HG03135 (cell line): ENCODE results near the gene BMP7.

Experiments used
- ATAC-seq: cut with Tn5 transposase; IDR thresholded peaks from one replicate; pipeline ENCODE4 v1.9.1; 2021; ENCODE audit warnings: mild to moderate bottlenecking, moderate library complexity; ENCODE audit not compliant: unreplicated experiment

Gene BMP7

GRCh38 chr20:57213924-57214323, 52.5 kb downstream of the BMP7 start:
- no peak for ATAC-seq

GRCh38 chr20:57213291-57213690, 53.1 kb downstream of the BMP7 start:
- no peak for ATAC-seq

GRCh38 chr20:57212534-57213276, 53.7 kb downstream of the BMP7 start:
- ATAC-seq = no peak

- no peak for ATAC-seq
These were observed 54.4 kb downstream of the BMP7 start for GRCh38 chr20:57211908-57212533.

DNA sequence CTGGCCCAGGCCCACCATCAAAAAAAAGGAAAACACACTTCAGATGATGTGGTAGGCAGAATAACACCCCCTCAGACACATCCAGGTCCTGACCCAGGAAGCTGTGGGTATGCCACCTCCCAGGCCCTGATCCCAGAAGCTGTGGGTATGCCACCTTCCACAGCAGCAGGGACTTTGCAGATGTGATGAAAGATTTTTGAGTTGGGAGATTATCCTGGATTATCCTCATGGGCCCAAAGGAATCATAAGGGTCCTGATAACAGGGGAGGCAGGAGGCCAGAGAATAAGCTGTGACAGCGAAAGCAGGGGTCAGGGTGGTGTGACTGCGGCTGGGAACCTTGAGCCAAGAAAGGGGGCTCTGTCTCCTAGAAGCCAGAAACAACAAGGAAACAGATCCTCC, 55.0 kb downstream of the BMP7 start:
- ATAC-seq = no peak

DNA sequence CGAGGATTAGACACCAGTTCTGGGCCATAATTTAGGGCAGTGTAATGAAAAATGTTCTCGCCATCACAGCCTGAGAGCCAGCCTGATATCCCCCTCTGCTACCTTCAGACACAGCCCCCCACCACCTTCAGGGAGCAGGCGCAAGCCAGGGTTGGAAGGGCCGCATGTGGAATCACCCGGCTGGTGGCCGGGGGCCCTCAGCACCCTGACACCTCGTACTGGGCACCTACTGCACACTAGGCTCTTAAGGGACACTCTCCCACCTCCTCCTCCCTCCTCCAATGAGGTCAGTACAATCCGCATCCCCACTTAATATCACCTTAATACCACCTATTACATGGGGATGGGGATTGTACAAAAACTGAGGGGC, 55.5 kb downstream of the BMP7 start:
- no peak for ATAC-seq

DNA sequence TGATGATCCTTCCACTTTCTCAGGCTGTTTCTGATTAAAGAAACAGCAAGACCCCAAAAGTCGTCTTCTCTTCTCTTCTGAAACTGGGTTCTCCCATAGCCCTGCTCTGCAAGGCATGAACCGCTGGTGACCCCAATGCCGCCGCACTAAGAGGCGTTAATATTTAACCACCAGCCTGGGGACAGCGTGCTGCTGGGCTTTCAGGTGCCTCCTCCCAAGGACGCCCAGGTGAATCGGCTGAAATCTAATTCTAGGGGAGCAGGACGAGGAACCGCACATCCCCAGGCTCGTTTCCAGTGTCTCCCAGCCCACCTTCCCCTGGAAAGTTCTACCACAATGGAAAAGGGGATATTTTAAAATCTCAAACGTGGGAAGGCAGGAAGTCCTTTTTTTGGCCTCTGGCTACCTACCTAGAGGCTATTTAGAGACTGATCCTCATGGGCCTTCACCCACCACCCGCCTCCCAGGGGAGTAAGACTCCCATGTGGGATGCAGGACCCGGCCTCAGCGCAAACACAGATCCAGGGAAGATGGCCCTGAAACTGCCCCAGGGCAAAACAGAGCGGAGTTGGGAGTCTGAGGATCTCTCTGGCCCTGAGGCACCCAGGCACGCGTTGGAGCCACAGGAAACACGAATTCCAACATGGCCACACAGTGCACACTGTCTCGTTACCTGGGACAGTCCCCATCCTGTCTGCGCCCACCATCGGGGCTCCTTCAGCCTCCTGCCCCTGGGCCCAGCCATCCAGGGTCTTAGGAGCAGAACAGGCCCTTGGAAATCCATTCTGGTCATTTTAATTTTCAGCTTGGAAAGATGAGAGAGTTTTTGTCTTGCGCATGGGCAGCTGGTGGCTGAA, 56.2 kb downstream of the BMP7 start:
- no peak for ATAC-seq

GRCh38 chr20:57209413-57209812, 57.0 kb downstream of the BMP7 start:
- no peak for ATAC-seq

GRCh38 chr20:57208198-57208597, 58.2 kb downstream of the BMP7 start:
- ATAC-seq = no peak

DNA sequence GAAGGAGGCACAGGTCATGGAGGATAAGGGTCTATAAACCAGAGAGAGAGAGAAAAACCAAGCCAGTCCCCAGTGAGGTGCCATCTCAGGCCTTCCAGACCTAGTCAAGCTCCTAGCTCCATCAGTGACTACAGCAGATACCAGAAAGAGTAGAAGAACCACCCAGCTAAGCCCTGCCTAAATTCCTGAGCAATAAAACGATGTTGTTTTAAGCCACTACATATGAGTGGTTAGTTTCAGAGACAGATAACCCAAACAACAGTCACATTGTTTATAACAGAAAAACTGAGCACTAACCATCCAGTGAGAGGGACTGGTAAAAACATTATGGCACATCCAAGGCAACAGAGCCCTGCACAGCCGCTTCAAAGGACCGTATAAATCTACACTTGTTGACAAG, 59.2 kb downstream of the BMP7 start:
- no peak for ATAC-seq

DNA sequence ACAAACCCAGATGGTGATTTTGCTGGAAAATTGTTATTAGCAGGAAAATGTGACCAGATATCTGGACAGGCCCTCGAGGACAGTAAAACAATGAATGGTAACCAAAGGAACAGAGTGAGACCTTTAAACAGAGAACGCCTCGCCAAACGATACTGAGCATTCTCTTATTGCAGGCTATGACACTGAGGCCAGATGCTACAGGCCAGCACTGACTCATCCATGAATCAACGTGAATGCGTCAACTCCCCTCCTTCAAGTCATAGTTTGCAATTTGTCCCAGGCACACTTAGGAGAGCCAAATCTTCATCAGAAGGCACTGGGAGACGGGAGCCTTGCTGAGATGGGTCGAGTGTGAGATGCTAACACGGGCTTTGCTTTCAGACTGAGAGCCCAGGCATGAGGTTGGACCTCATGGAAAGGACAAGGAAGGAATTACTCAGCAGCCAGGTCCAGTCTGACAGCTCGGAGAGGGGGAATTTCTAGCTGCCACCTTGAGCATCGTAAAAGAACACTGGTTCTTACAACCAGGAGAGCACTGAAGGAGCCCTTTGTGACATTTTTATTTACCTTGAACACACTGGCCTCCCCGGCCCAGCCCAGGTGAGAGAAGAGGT, 60.7 kb downstream of the BMP7 start:
- no peak for ATAC-seq

GRCh38 chr20:57203986-57204385, 62.5 kb downstream of the BMP7 start:
- no peak for ATAC-seq

DNA sequence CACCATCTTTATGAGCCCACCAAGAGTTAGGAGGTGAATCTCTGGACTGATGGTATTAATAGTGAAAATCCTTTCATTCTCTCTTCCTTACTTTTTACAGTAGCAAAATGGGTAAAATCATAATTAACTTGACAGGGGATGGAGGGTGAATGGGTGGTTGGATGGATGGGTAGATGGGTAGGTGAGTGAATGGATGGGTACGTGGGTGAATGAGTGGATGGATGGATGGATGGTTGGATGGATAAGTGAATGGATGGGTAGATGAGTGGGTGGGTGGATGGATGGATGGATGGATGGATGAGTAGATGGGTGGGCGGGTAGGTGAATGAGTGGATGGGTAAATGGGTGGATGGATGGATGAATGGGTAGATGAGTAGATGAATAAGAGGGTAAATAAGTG, 63.2 kb downstream of the BMP7 start:
- ATAC-seq = no peak

- ATAC-seq = no peak
These were observed 64.1 kb downstream of the BMP7 start for GRCh38 chr20:57202309-57202708.

- no peak for ATAC-seq
These were observed 65.4 kb downstream of the BMP7 start for GRCh38 chr20:57200882-57201695.

- no peak for ATAC-seq
These were observed 66.6 kb downstream of the BMP7 start for GRCh38 chr20:57199656-57200405.

GRCh38 chr20:57198132-57199072, 68.0 kb downstream of the BMP7 start:
- ATAC-seq = no peak

DNA sequence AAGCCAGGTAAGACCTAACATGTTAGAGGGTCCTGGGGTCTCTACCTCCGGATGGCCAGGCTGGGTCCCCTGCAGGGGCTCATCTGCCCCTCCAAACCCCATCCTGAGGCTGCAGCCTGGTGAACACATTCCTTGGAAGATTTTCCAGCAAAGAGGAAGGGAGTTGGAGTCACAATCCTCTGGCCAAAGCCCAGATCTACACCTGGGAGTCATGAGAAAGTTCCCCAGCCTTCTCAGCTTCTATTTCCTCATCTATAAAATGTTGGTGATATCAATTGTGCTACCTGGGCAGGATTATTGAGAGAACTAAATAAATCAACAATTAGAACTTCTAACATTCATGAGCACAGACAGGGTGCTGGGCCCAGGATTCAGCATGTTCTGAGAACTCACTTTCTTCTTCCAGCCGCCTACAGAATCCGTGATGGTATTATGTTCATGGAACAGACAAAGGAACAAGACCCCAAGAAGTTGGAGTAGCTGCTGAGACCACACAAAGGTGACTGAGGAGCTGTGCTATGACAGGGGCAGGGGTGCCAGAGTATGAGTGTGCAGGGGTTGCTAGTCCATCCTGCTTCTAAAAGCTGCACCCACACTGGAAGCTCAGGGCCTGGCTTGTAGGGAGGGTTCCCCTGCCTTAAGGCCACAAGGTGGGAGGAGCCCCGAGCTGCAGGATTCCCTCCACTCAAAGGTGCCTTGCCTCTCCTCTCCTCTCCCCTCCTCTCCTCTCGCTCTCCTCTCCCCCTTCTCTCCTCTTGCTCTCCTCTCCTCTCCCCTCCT, 68.9 kb downstream of the BMP7 start:
- no peak for ATAC-seq
